GM12878 (cell line): ENCODE measurements around the gene EFCAB11.

Experiments
- FOXM1 ChIP-seq: IDR thresholded peaks from 2 replicates; pipeline ENCODE4 v1.6.1; 2012; ENCODE audit warnings: low read depth, mild to moderate bottlenecking, inconsistent platforms, low read length, moderate library complexity
- LARP7 ChIP-seq: fragments of 450-650 bp; IDR thresholded peaks from 2 replicates; pipeline ENCODE4 v1.6.1; 2017; ENCODE audit warnings: mild to moderate bottlenecking
- POLR2AphosphoS5 ChIP-seq: IDR thresholded peaks from 2 replicates; pipeline ENCODE4 v1.6.1; 2011; ENCODE audit warnings: mild to moderate bottlenecking, low read length, inconsistent platforms
- PRDM15 ChIP-seq: fragments of 450-650 bp; formaldehyde crosslinking; IDR thresholded peaks from 2 replicates; pipeline ENCODE4 v1.4.0; 2020; ENCODE audit warnings: mild to moderate bottlenecking, moderate library complexity
- RCOR1 ChIP-seq: conservative IDR thresholded peaks from 2 replicates; pipeline ENCODE4 v1.6.1; 2012; ENCODE audit warnings: low read depth, low read length, improper control_type of control experiment
- TARDBP ChIP-seq: IDR thresholded peaks from 2 replicates; pipeline ENCODE4 v1.6.1; 2016; ENCODE audit warnings: borderline replicate concordance
- ZNF274 ChIP-seq: IDR thresholded peaks from one replicate; pipeline ENCODE4 v1.8.0; 2011; ENCODE audit not compliant: insufficient read length, insufficient read depth
- TF ChIP-seq, protein P1 (sequence below), 3 experiments: IDR thresholded peaks in 2 of 3; conservative IDR thresholded peaks in 1 of 3; 2 replicates each; pipeline ENCODE4 v1.5.1; 2011; ENCODE audit warnings: low read depth in 3 of 3, low read length in 3 of 3, mild to moderate bottlenecking in 3 of 3, control low read depth in 2 of 3, moderate library complexity in 2 of 3, inconsistent platforms in 1 of 3, mixed read lengths in 1 of 3; ENCODE audit not compliant: control insufficient read depth in 2 of 3, insufficient read depth in 1 of 3; ENCODE audit errors: extremely low read depth in 1 of 3

- TF ChIP-seq POLR2AphosphoS5, result no peak
- TF ChIP-seq LARP7, result no peak
- no peak for TF ChIP-seq PRDM15
- no peak for TF ChIP-seq FOXM1
- TF ChIP-seq, protein P1, sequence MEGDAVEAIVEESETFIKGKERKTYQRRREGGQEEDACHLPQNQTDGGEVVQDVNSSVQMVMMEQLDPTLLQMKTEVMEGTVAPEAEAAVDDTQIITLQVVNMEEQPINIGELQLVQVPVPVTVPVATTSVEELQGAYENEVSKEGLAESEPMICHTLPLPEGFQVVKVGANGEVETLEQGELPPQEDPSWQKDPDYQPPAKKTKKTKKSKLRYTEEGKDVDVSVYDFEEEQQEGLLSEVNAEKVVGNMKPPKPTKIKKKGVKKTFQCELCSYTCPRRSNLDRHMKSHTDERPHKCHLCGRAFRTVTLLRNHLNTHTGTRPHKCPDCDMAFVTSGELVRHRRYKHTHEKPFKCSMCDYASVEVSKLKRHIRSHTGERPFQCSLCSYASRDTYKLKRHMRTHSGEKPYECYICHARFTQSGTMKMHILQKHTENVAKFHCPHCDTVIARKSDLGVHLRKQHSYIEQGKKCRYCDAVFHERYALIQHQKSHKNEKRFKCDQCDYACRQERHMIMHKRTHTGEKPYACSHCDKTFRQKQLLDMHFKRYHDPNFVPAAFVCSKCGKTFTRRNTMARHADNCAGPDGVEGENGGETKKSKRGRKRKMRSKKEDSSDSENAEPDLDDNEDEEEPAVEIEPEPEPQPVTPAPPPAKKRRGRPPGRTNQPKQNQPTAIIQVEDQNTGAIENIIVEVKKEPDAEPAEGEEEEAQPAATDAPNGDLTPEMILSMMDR (IDR thresholded peaks at IDR 0.05 in 2 of 3, conservative IDR thresholded peaks at IDR 0.05 in 1 of 3; ENCODE audit: control insufficient read depth in 2 of 3, extremely low read depth in 1 of 3, insufficient read depth in 1 of 3, low read depth in 3 of 3, low read length in 3 of 3), result no peak
- no peak for TF ChIP-seq TARDBP
- TF ChIP-seq RCOR1, result no peak
- no peak for TF ChIP-seq ZNF274
Measured at GRCh38 chr14:89907655-89908054, 46.9 kb downstream of the EFCAB11 start.
